Measurements from ENCODE around the gene LMOD2.

GRCh38 chr7:123665896-123666295, 10.2 kb downstream of the LMOD2 start:
- TF ChIP-seq POLR2AphosphoS5 (IDR thresholded peaks at IDR 0.05; ENCODE audit: borderline replicate concordance, low read depth, low read length): no peak
- TF ChIP-seq EZH2 (IDR thresholded peaks at IDR 0.05): no peak
